IMR-90 (cell line): Measurements from ENCODE around the gene COMP. TPM values are rescaled to one million over a fixed set of nuclear protein-coding genes. Genes with fewer than 3 reads are reported as not detected.

Source experiments
- ATAC-seq: fragments of 200-7000 bp; cut with Tn5 transposase; 2 replicates; pipeline ENCODE4 v1.9.1; 2020; ENCODE audit warnings: low read depth, mild to moderate bottlenecking, moderate library complexity
- BruUV-seq: library from RNA; stranded (reverse); fragments of 400-500 nt; replicated peaks from 2 replicates; lab custom pipeline; 2021; lab: Mats Ljungman, UMichigan
- CTCF ChIA-PET: fragments of 300-600 bp; formaldehyde crosslinking; extraction: SDS; loops from one replicate; lab custom pipeline; 2021; ENCODE audit warnings: antibody characterized with exemption; lab: Yijun Ruan, JAX
- POLR2A ChIA-PET: fragments of 300-600 bp; sonication (Branson Sonifier 250); formaldehyde crosslinking; loops from one replicate; lab custom pipeline; 2022; ENCODE audit warnings: antibody characterized with exemption; ENCODE audit not compliant: unreplicated experiment; lab: Charles Lee
- DNase-seq: peaks from one replicate; pipeline ENCODE4 v3.0.0; 2013
- H2AFZ ChIP-seq: replicated peaks from 2 replicates; pipeline ENCODE3; 2013; ENCODE audit warnings: low read length, mild to moderate bottlenecking; ENCODE audit not compliant: poor library complexity
- H2AK5ac ChIP-seq: 2 replicates; pipeline ENCODE4 v1.6.1; 2013; ENCODE audit warnings: low read depth, low read length, inconsistent platforms
- H2AK9ac ChIP-seq: replicated peaks from 2 replicates; pipeline ENCODE3; 2013; ENCODE audit warnings: mild to moderate bottlenecking, low read depth, low read length, moderate library complexity; ENCODE audit not compliant: poor library complexity
- H2BK120ac ChIP-seq: 2 replicates; pipeline ENCODE4 v1.6.1; 2013; ENCODE audit warnings: low read depth, low read length, inconsistent platforms
- H2BK15ac ChIP-seq: 3 replicates; pipeline ENCODE4 v1.6.1; 2013; ENCODE audit warnings: low read depth, low read length, inconsistent platforms
- H2BK20ac ChIP-seq: 2 replicates; pipeline ENCODE4 v1.6.1; 2013; ENCODE audit warnings: low read depth, mild to moderate bottlenecking, inconsistent platforms, low read length, moderate library complexity
- H2BK5ac ChIP-seq: 2 replicates; pipeline ENCODE4 v1.6.1; 2013; ENCODE audit warnings: mild to moderate bottlenecking, low read depth, low read length, inconsistent platforms; ENCODE audit not compliant: poor library complexity, severe bottlenecking
- H3K14ac ChIP-seq: replicated peaks from 2 replicates; pipeline ENCODE4 v1.6.1; 2013; ENCODE audit warnings: low read depth, low read length, inconsistent platforms
- H3K18ac ChIP-seq: 2 replicates; pipeline ENCODE4 v1.6.1; 2013; ENCODE audit warnings: low read depth, low read length, control low read depth
- H3K23ac ChIP-seq: 2 replicates; pipeline ENCODE4 v1.6.1; 2013; ENCODE audit warnings: low read depth, low read length, inconsistent platforms
- H3K27ac ChIP-seq: 2 replicates; pipeline ENCODE4 v1.5.1; 2013; ENCODE audit warnings: mild to moderate bottlenecking, control low read depth, low read length; ENCODE audit not compliant: insufficient read depth
- H3K27me3 ChIP-seq: 2 replicates; pipeline ENCODE4 v1.6.1; 2013; ENCODE audit warnings: low read length; ENCODE audit not compliant: control insufficient read depth, insufficient read depth
- H3K36me3 ChIP-seq: 2 replicates; pipeline ENCODE4 v1.6.1; 2013; ENCODE audit warnings: low read length, mixed read lengths; ENCODE audit not compliant: control insufficient read depth, insufficient read depth
- H3K4ac ChIP-seq: 2 replicates; pipeline ENCODE4 v1.6.1; 2013; ENCODE audit warnings: low read depth, low read length, inconsistent platforms
- H3K4me1 ChIP-seq: 2 replicates; pipeline ENCODE4 v1.6.1; 2013; ENCODE audit warnings: low read length, mixed read lengths; ENCODE audit not compliant: control insufficient read depth, insufficient read depth
- H3K4me2 ChIP-seq: 2 replicates; pipeline ENCODE4 v1.6.1; 2013; ENCODE audit warnings: low read depth, mild to moderate bottlenecking, control low read depth, low read length, moderate library complexity
- H3K4me3 ChIP-seq: 2 replicates; pipeline ENCODE4 v1.5.1; 2013; ENCODE audit warnings: low read depth, mild to moderate bottlenecking, control low read depth, low read length, moderate library complexity; ENCODE audit not compliant: insufficient read depth
- H3K56ac ChIP-seq: 2 replicates; pipeline ENCODE4 v1.6.1; 2013; ENCODE audit warnings: low read length, inconsistent platforms; ENCODE audit not compliant: insufficient read depth; ENCODE audit errors: extremely low read depth
- H3K79me1 ChIP-seq, 2 experiments: 2 replicates each; pipeline ENCODE4 v1.6.1; 2013; ENCODE audit warnings: low read length in 2 of 2, inconsistent platforms in 1 of 2, low read depth in 1 of 2
- H3K9ac ChIP-seq: 2 replicates; pipeline ENCODE4 v1.6.1; 2013; ENCODE audit warnings: low read depth, low read length, control low read depth
- H3K9me1 ChIP-seq: 2 replicates; pipeline ENCODE4 v1.6.1; 2013; ENCODE audit warnings: low read length, inconsistent platforms; ENCODE audit not compliant: insufficient read depth
- H3K9me3 ChIP-seq: 2 replicates; pipeline ENCODE4 v1.6.1; 2013; ENCODE audit warnings: low read length; ENCODE audit not compliant: control insufficient read depth, insufficient read depth
- H4K20me1 ChIP-seq: 2 replicates; pipeline ENCODE4 v1.6.1; 2013; ENCODE audit warnings: low read length, inconsistent platforms; ENCODE audit not compliant: insufficient read depth
- H4K5ac ChIP-seq: 2 replicates; pipeline ENCODE4 v1.6.1; 2013; ENCODE audit warnings: mild to moderate bottlenecking, low read depth, low read length, control low read depth
- H4K8ac ChIP-seq, 2 experiments: 2 replicates each; pipeline ENCODE4 v1.6.1; 2013; ENCODE audit warnings: low read depth in 2 of 2, low read length in 2 of 2, control low read depth in 1 of 2, inconsistent platforms in 1 of 2
- H4K91ac ChIP-seq: 2 replicates; pipeline ENCODE4 v1.6.1; 2013; ENCODE audit warnings: low read depth, low read length, inconsistent platforms; ENCODE audit not compliant: insufficient read depth
- BHLHE40 ChIP-seq: fragments of 150-350 bp; IDR thresholded peaks from 2 replicates; pipeline ENCODE4 v1.6.1; 2016; ENCODE audit warnings: mild to moderate bottlenecking, low read depth, low read length
- WGBS, 2 experiments: methylation state at CpG; one replicate each; pipeline versions ENCODE4 v1.1.5 to v1.1.7; 2013; ENCODE audit warnings: missing lambda C conversion rate in 2 of 2; ENCODE audit not compliant: insufficient read length in 1 of 2; ENCODE audit errors: extremely low coverage in 2 of 2; 5-methylcytosine and 5-hydroxymethylcytosine counted together
- dilution Hi-C: fragments of 300-500 bp; cut with HindIII; formaldehyde crosslinking; loops from one replicate; pipeline ENCODE4 v1.14.3; 2018; ENCODE audit warnings: low sequenced_read_pairs; ENCODE audit not compliant: unreplicated experiment
- in situ Hi-C: fragments of 300-500 bp; cut with MboI; formaldehyde crosslinking; loops from 3 replicates; pipeline ENCODE4 v1.14.3; 2019; ENCODE audit warnings: low sequenced_read_pairs, inconsistent platforms, mixed read lengths
- intact Hi-C: fragments of 100-400 bp; cut with micrococcal nuclease; formaldehyde crosslinking; loops from 2 replicates; pipeline ENCODE4 v1.10.0; 2022
- polyA plus RNA-seq, 3 experiments: library from polyadenylated mRNA; depleted of rRNA; stranded (reverse); fragments of >200 nt; gene quantifications; 2 replicates each; pipeline ENCODE4 v1.2.3, GENCODE V29; 2012; ENCODE audit warnings: low replicate concordance in 1 of 3
- total RNA-seq: library from RNA; depleted of rRNA; stranded (reverse); fragments of >200 nt; gene quantifications from 2 replicates; pipeline ENCODE4 v1.2.3, GENCODE V29; 2012

Gene COMP
- total and polyA plus RNA-seq, 2 of the 4 experiments (the other 2 are of a cell fraction) = under 0.01 to 0.43 TPM

GRCh38 chr19:18756896-18757295 lies 34.2 kb downstream of the COMP start:
- Histone ChIP-seq H3K14ac (no peak overlapping the region), H3K9ac (no peak overlapping the region), H3K27me3 (no peaks in the 10 kb centered on the region), H2AFZ (no peak overlapping the region), H3K9me3 (no peaks in the 10 kb centered on the region), H3K9me1 (no peaks in the 10 kb centered on the region), H4K8ac (no peak overlapping the region), H3K56ac (no peak overlapping the region), H3K23ac (no peak overlapping the region), H3K27ac (no peak overlapping the region), H3K18ac (no peak overlapping the region), H2BK20ac (no peak overlapping the region), H2BK5ac (no peak overlapping the region), H2AK5ac (no peak overlapping the region), H3K4ac (no peak overlapping the region), H2BK15ac (no peak overlapping the region), H3K4me3 (no peak overlapping the region), H3K36me3 (peaks cover 4% of the 10 kb centered on the region; the same call in 1 of the 2 replicates), H3K79me1 (no peaks in the 10 kb centered on the region), H4K20me1 (no peaks in the 10 kb centered on the region), H4K5ac (no peak overlapping the region), H2AK9ac (peak overlapping the region; percentile 55), H3K4me1 (no peaks in the 10 kb centered on the region), H4K91ac (no peak overlapping the region), H2BK120ac (no peak overlapping the region), H3K4me2 (no peak overlapping the region)
- ChIA-PET POLR2A (no interaction called here), CTCF (no interaction called here)
- DNase-seq = no peak
- dilution Hi-C loops = no loop called here
- intact Hi-C loops = no loop called here
- ATAC-seq = no peak
- in situ Hi-C loops = no loop called here
- WGBS, 2 experiments = 90% methylated on average over 15 of the region's 16 CpGs; no CpG with 5 or more reads in 1 of the 2 experiments
- no peak for TF ChIP-seq BHLHE40
- no TSS peak for BruUV-seq
